Subcutaneous abdominal adipose tissue (tissue), 5 donors: ENCODE data around the gene PEPD.

Source experiments
- H3K27ac ChIP-seq: one replicate; pipeline ENCODE4 v1.7.0; 2013; ENCODE audit warnings: low read depth, mild to moderate bottlenecking, inconsistent platforms, low read length, moderate library complexity
- H3K27me3 ChIP-seq, 5 donors: one replicate each; pipeline ENCODE4 v1.7.0; 2013; ENCODE audit warnings: low read length in 5 of 5, inconsistent platforms in 1 of 5; ENCODE audit not compliant: control insufficient read depth in 5 of 5, insufficient read depth in 4 of 5
- H3K36me3 ChIP-seq, 5 donors: one replicate each; pipeline ENCODE4 v1.7.0; 2013; ENCODE audit warnings: low read length in 5 of 5; ENCODE audit not compliant: control insufficient read depth in 5 of 5, insufficient read depth in 5 of 5
- H3K4me1 ChIP-seq, 5 donors: one replicate each; pipeline ENCODE4 v1.7.0; 2013; ENCODE audit warnings: low read length in 5 of 5, mild to moderate bottlenecking in 3 of 5, moderate library complexity in 1 of 5; ENCODE audit not compliant: control insufficient read depth in 5 of 5, insufficient read depth in 5 of 5
- H3K4me3 ChIP-seq, 5 donors: one replicate each; pipeline ENCODE4 v1.7.0; 2013; ENCODE audit warnings: low read length in 5 of 5, low read depth in 1 of 5
- H3K9ac ChIP-seq, 5 donors: one replicate each; pipeline ENCODE4 v1.7.0; 2013; ENCODE audit warnings: low read length in 5 of 5, mild to moderate bottlenecking in 4 of 5, moderate library complexity in 3 of 5
- H3K9me3 ChIP-seq, 5 donors: one replicate each; pipeline ENCODE4 v1.7.0; 2013; ENCODE audit warnings: low read length in 5 of 5; ENCODE audit not compliant: control insufficient read depth in 5 of 5
- donor health status: healthy.
- donor health status: healthy.
- donor health status: healthy.
- donor health status: healthy.
- donor health status: healthy.

The PEPD gene

GRCh38 chr19:33456076-33456844 lies 65.3 kb downstream of the PEPD start:
- no peaks in the 10 kb centered on the region for H3K4me1 ChIP-seq
- H3K9me3 ChIP-seq: no peaks in the 10 kb centered on the region
- H3K27me3 ChIP-seq: no peaks in the 10 kb centered on the region
- peaks cover 0 to 42% (median 30%) of the 10 kb centered on the region in 5 donors for H3K36me3 ChIP-seq
- no peak overlapping the region for H3K9ac ChIP-seq
- H3K27ac ChIP-seq: no peak overlapping the region
- no peak overlapping the region for H3K4me3 ChIP-seq

DNA sequence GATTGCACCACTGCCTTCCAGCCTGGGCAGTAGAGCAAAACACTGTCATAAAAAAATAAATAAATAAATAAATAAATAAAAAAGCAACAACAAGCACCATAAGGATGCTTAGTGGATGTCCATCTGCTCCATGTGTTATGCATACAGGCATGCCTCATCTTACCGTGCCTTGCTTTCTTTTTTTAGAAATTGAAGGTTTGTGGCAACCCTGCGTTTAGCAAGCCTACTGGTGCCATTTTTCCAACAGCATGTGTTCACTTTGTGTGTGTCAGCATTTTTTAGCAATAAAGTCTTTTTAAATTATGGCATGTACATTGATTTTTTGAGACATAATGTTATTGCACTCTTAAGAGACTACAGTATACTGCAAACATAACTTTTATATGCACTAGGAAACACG lies 68.3 kb downstream of the PEPD start:
- no peak overlapping the region for H3K9ac ChIP-seq
- H3K9me3 ChIP-seq: no peaks in the 10 kb centered on the region
- no peaks in the 10 kb centered on the region for H3K27me3 ChIP-seq
- H3K4me1 ChIP-seq: no peaks in the 10 kb centered on the region
- no peak overlapping the region for H3K4me3 ChIP-seq
- no peak overlapping the region for H3K27ac ChIP-seq
- peaks cover 0 to 30% (median 18%) of the 10 kb centered on the region in 5 donors for H3K36me3 ChIP-seq

DNA sequence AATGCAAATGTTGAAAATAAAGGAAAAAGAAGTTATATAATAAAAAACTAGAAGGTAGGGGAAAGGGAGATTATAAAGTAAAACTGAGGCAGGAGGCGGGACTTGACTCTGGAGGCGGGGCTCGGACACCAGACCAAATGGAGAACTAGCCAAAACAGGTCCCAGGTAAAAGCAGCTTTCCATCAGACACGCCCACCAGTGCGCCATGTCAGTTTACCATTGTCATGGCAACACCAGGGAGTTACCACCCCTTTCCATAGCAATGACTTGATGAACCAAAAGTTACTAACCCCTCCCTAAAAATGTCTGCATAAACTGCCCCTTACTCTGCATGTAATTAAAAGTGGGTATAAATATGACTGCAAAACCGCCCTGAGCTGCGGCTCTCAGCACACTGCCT lies 70.9 kb downstream of the PEPD start:
- H3K4me3 ChIP-seq: no peak overlapping the region
- no peaks in the 10 kb centered on the region for H3K4me1 ChIP-seq
- no peak overlapping the region for H3K27ac ChIP-seq
- no peaks in the 10 kb centered on the region for H3K27me3 ChIP-seq
- no peaks in the 10 kb centered on the region for H3K9me3 ChIP-seq
- no peak overlapping the region for H3K9ac ChIP-seq
- H3K36me3 ChIP-seq: peaks cover 0 to 25% (median 15%) of the 10 kb centered on the region in 5 donors

DNA sequence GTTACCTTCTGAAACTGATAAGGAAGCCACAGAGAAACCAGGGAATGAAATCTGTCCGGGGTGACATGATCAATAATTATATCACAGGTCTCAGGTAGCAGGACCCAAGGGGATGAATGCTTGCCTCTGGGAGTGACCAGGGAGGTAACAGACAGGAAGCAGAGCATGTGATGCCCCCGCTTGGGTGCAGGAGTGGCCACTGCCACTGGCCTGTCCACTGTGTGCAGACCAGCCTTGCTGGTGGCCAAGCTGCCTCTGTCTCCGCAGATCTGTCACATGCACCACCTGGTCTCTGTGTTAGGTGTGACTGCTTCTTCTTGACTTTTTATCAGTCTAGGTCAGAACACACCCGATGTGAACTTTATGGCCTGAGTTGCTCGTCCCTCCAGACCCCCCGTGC lies 71.8 kb downstream of the PEPD start:
- Histone ChIP-seq H3K27me3 (no peaks in the 10 kb centered on the region), H3K27ac (no peak overlapping the region), H3K4me3 (no peak overlapping the region), H3K4me1 (no peaks in the 10 kb centered on the region), H3K36me3 (peaks cover 0 to 34% (median 21%) of the 10 kb centered on the region in 5 donors), H3K9ac (no peak overlapping the region), H3K9me3 (no peaks in the 10 kb centered on the region)

DNA sequence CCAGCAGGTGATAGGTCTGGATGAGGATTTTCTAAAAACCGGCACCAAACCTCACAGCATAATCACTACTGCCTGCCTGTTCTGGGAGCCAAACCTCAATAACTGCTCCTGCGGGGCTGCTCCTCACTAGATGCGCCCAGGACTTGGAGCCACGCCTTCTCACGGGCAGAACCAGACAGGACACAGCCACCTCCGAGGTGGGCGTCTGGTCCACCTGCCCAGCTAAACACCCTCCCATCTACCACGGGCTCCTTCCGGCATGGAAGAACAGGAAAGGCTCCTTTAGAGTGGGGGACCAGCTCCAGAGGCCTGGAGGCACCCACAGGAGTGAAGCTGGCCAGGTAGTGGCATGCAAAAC lies 73.5 kb downstream of the PEPD start:
- Histone ChIP-seq H3K4me3 (no peak overlapping the region), H3K4me1 (peaks cover 0 to 3% (median 0%) of the 10 kb centered on the region in 5 donors), H3K36me3 (peaks cover 0 to 47% (median 25%) of the 10 kb centered on the region in 5 donors), H3K9me3 (no peaks in the 10 kb centered on the region), H3K9ac (no peak overlapping the region), H3K27me3 (no peaks in the 10 kb centered on the region), H3K27ac (no peak overlapping the region)

GRCh38 chr19:33447336-33448158 lies 74.0 kb downstream of the PEPD start:
- Histone ChIP-seq H3K27ac (no peak overlapping the region), H3K27me3 (no peaks in the 10 kb centered on the region), H3K9me3 (no peaks in the 10 kb centered on the region), H3K9ac (no peak overlapping the region), H3K36me3 (peaks cover 0 to 47% (median 27%) of the 10 kb centered on the region in 5 donors), H3K4me1 (peaks cover 0 to 3% (median 0%) of the 10 kb centered on the region in 5 donors), H3K4me3 (no peak overlapping the region)

DNA sequence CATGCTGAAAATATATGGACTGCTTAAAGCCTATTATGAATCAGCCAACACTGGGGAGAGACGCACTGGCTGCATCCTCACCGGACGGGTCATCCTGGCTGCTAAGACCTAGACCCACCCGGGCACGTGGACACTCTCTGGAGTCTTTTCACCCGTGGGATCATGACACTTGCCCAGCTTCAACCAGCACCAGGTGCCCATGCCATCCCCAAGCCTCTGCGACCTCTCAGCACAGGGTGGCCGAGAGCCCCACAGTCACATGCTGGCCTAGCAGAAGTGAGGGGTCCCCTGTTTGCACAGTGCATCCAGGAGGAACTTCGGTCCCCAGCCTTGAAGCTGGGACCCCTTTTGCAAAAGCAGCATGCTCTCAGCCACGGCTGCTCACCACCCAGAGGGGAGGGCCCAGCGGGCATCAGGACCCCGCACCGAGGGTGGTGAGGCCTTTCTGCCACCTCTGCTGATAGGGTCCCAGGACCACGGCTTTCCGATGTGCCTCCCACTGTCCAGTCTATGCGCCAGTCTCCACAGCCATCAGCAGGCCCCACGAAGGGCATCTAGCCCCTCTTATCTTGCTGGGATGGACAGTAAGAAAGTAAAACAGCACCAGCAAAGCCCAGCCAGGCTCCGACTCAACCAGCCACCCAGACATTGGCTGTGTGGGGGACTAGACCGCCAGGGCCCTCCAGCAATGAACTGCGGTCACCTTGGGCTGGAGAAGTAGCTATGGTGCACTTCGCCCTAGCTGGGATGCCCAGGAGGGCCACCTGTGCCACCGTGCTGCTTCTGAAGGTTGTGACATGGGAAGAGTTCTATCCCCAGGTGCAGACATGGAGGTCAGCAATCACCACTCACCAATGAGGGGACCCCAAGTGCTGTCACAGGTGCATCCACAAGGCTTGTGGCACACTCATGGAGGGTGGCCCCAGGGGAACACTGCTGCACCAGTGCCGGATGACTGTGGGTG lies 75.0 kb downstream of the PEPD start:
- Histone ChIP-seq H3K4me1 (peaks cover 0 to 3% (median 0%) of the 10 kb centered on the region in 5 donors), H3K9me3 (no peaks in the 10 kb centered on the region), H3K4me3 (no peak overlapping the region), H3K9ac (no peak overlapping the region), H3K27ac (no peak overlapping the region), H3K36me3 (peaks cover 0 to 51% (median 27%) of the 10 kb centered on the region in 5 donors), H3K27me3 (no peaks in the 10 kb centered on the region)

DNA sequence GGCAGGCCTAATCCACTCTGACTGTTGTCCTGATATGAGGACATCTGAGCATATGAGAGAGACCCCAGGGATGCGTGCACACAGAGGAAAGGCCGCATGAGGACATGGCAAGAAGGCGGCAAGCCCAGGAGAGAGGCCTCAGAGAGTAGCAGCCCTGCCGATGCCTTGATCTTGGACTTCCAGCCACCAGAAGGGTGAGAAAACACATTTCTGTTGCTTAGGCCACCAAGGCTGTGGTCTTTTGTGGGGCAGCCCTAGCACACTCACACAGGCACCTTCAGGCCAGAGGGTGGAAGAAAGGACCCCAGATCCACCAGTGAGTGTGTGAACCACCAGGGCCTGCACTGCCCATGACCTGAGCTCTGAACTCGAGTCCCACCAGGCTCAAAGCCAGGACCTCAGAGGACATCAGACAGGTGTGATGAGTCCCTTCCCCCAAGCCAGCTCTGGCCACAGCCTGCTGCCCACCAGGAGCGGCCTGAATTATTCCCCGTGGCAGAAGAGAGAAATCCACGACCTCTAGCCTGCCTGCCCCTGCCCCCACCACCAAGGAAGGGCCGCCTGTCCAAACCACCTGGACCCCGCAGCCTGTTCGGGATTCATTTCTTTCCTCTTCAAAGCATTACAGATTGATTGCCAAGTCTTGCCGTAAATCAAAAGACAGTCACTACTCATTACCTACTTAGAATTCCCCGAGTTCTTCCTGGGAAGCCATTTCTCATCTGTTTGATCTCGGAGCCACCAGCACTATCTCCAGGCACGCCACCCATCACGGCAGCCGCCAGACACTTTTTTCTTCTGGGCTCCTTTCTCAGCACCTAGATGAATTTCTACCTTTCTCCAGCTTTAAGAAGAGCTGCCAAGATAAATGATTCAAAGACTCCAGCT lies 75.9 kb downstream of the PEPD start:
- Histone ChIP-seq H3K27me3 (no peaks in the 10 kb centered on the region), H3K9me3 (no peaks in the 10 kb centered on the region), H3K4me1 (peaks cover 0 to 3% (median 0%) of the 10 kb centered on the region in 5 donors), H3K36me3 (peaks cover 0 to 60% (median 33%) of the 10 kb centered on the region in 5 donors), H3K27ac (no peak overlapping the region), H3K9ac (no peak overlapping the region), H3K4me3 (no peak overlapping the region)
